Tibial artery (tissue), 4 donors: ENCODE data around the gene OVAAL.
"Not testable (repeated sequence)": the region's sequence is repeated elsewhere in the genome, so short reads cannot be mapped to it uniquely, and the experiment has no call there.

Source experiments
- DNase-seq, 2 donors: peaks; one replicate each; pipeline ENCODE4 v3.0.0-alpha.2; 2019
- H3K27ac ChIP-seq, 2 donors: fragments of 200-600 bp; sonication (generic) in 1 of 2; 1 replicate in 1 of 2; 2 replicates in 1 of 2; pipeline ENCODE4 v1.5.1; 2018 to 2019; ENCODE audit warnings: mild to moderate bottlenecking in 1 of 2
- H3K27me3 ChIP-seq, 2 donors: fragments of 200-600 bp; sonication (generic) in 1 of 2; one replicate each; pipeline versions ENCODE4 v1.5.1 to v1.6.0; 2016 to 2019
- H3K36me3 ChIP-seq, 3 donors: fragments of 200-600 bp; sonication (generic) in 2 of 3; one replicate each; pipeline ENCODE4 v1.5.1; 2016 to 2019; ENCODE audit warnings: mild to moderate bottlenecking in 2 of 3
- H3K4me1 ChIP-seq, 4 donors: fragments of 200-600 bp; sonication (generic) in 2 of 4; 1 replicate in 3 of 4; 2 replicates in 1 of 4; pipeline ENCODE4 v1.5.1; 2016 to 2019
- H3K4me3 ChIP-seq, 2 donors: fragments of 200-600 bp; sonication (generic) in 1 of 2; 1 replicate in 1 of 2; 2 replicates in 1 of 2; pipeline ENCODE4 v1.5.1; 2018 to 2019; ENCODE audit warnings: mild to moderate bottlenecking in 2 of 2
- H3K9me3 ChIP-seq, 3 donors: fragments of 200-600 bp; sonication (generic) in 1 of 3; one replicate each; pipeline ENCODE4 v1.5.1; 2016 to 2019
- CTCF ChIP-seq, 2 experiments: fragments of 200-600 bp in 1 of 2; fragments of 450-650 bp in 1 of 2; IDR thresholded peaks; one replicate each; pipeline ENCODE4 v1.5.1; 2017 to 2019; ENCODE audit warnings: antibody characterized with exemption in 2 of 2, mild to moderate bottlenecking in 1 of 2, moderate library complexity in 1 of 2
- intact Hi-C: fragments of 100-400 bp; cut with DNase I; formaldehyde crosslinking; loops from one replicate; pipeline ENCODE4 v1.15.0; 2023; ENCODE audit warnings: low total_unique reads

OVAAL gene

GRCh38 chr1:180548686-180549317 lies 10.0 kb upstream of the OVAAL start:
- H3K27ac ChIP-seq, result no peak overlapping the region
- no peak for DNase-seq
- peaks cover 0 to 7% (median 0%) of the 10 kb centered on the region in 4 donors for H3K4me1 ChIP-seq
- no peak for TF ChIP-seq CTCF (IDR thresholded peaks at IDR 0.05)
- no peaks in the 10 kb centered on the region for H3K36me3 ChIP-seq
- H3K4me3 ChIP-seq, result no peak overlapping the region
- H3K9me3 ChIP-seq, result no peaks in the 10 kb centered on the region
- H3K27me3 ChIP-seq, result no peaks in the 10 kb centered on the region
- intact Hi-C loops, result no loop called here

DNA sequence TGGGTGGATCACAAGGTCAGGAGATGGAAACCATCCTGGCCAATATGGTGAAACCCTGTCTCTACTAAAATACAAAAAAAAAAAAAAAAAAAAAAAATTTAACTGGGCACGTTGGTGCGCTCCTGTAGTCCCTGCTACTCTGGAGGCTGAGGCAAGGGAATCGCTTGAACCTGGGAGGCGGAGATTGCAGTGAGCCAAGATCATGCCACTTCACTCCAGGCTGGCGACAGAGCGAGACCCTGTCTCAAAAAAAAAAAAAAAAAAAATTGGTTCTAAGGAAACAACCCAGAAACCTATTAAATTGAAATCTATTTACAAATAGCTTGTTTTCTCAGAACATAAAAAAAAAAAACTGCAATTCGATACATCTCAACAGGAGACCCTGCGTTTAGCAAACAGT lies 9.0 kb upstream of the OVAAL start:
- H3K27me3 ChIP-seq, H3K9me3 ChIP-seq, H3K36me3 ChIP-seq, H3K4me1 ChIP-seq, intact Hi-C loops, DNase-seq, H3K4me3 ChIP-seq, H3K27ac ChIP-seq: not testable (repeated sequence)

DNA sequence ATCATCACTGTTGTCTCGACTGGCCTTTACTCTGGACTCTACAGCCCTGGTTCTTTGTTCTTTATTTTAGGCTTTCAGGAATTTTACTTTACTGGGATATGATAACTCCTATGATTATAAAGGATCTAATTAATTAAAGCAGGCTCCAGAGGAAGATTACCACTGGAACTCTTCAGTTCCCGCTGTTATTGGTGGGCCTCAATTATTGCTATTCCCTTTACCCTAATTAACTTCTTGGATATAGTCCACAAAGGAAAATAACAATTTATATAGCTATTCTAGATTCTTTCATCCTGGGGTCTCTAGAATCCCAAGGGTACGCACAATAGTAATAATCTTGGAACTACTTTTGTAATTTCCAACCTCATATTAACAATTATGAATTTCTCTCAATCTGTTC lies 8.5 kb upstream of the OVAAL start:
- no peaks in the 10 kb centered on the region for H3K4me1 ChIP-seq
- no peak overlapping the region for H3K27ac ChIP-seq
- H3K36me3 ChIP-seq, result no peaks in the 10 kb centered on the region
- no peak for DNase-seq
- TF ChIP-seq CTCF (IDR thresholded peaks at IDR 0.05), result no peak
- intact Hi-C loops, result no loop called here
- no peaks in the 10 kb centered on the region for H3K27me3 ChIP-seq
- H3K9me3 ChIP-seq, result no peaks in the 10 kb centered on the region
- H3K4me3 ChIP-seq, result no peak overlapping the region

- intact Hi-C loops, result no loop called here
- H3K4me3 ChIP-seq, result no peak overlapping the region
- no peaks in the 10 kb centered on the region for H3K36me3 ChIP-seq
- H3K27ac ChIP-seq, result no peak overlapping the region
- no peak for TF ChIP-seq CTCF (IDR thresholded peaks at IDR 0.05)
- H3K9me3 ChIP-seq, result no peaks in the 10 kb centered on the region
- H3K4me1 ChIP-seq, result no peaks in the 10 kb centered on the region
- no peaks in the 10 kb centered on the region for H3K27me3 ChIP-seq
- no peak for DNase-seq
Measured at GRCh38 chr1:180551997-180552396, 6.8 kb upstream of the OVAAL start.

DNA sequence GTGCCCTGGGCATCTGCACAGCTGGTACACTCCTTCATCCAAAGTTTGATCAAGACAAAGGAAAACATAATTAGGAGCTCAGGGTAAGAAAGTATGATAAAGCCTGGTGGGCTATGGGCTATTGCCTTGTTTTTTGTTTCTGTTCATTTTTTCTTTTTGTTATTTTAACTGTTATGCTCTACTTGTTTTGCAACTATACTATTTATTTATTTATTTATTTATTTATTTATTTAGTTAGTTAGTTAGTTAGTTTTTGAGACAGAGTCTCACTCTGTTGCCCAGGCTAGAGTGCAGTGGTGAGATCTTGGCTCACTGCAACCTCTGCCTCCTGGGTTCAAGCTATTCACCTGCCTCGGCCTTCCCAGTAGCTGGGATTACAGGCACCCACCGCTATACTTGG lies 5.7 kb upstream of the OVAAL start:
- intact Hi-C loops, H3K4me1 ChIP-seq, H3K4me3 ChIP-seq, H3K27ac ChIP-seq, H3K9me3 ChIP-seq, DNase-seq, H3K36me3 ChIP-seq, H3K27me3 ChIP-seq: not testable (repeated sequence)

DNA sequence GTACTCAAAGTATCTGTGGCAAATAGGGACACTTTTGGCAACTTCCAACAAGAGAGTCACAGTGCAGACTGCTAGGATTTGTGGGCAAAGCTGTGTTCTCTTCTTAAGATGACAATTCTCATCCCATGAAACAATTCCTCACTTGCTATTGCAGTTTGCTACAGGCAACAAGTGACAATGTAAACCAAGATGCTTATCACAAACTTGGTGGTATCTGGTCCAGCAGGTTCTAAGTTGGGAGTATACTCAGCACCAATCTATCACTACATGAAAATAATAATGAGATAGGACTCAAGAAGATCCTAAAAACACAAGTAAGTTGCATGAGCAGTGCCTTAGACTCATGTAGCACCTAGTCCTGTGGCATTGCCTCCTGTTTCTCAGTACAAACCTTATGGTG lies 3.4 kb upstream of the OVAAL start:
- no peaks in the 10 kb centered on the region for H3K36me3 ChIP-seq
- no peak for DNase-seq
- no peaks in the 10 kb centered on the region for H3K27me3 ChIP-seq
- intact Hi-C loops, result no loop called here
- peaks cover 0 to 7% (median 2%) of the 10 kb centered on the region in 4 donors for H3K4me1 ChIP-seq
- no peak overlapping the region for H3K27ac ChIP-seq
- H3K4me3 ChIP-seq, result no peak overlapping the region
- no peak for TF ChIP-seq CTCF (IDR thresholded peaks at IDR 0.05)
- H3K9me3 ChIP-seq, result no peaks in the 10 kb centered on the region
